ENCODE measurements around the gene SLC38A1.

SLC38A1 gene

GRCh38 chr12:46133751-46134150, 135.1 kb downstream of the SLC38A1 start:
- DNase-seq (ENCODE audit: low read depth) = peak; percentile 7
